ENCODE measurements around the gene HSPA14.

HSPA14 gene, protein sequence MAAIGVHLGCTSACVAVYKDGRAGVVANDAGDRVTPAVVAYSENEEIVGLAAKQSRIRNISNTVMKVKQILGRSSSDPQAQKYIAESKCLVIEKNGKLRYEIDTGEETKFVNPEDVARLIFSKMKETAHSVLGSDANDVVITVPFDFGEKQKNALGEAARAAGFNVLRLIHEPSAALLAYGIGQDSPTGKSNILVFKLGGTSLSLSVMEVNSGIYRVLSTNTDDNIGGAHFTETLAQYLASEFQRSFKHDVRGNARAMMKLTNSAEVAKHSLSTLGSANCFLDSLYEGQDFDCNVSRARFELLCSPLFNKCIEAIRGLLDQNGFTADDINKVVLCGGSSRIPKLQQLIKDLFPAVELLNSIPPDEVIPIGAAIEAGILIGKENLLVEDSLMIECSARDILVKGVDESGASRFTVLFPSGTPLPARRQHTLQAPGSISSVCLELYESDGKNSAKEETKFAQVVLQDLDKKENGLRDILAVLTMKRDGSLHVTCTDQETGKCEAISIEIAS

DNA sequence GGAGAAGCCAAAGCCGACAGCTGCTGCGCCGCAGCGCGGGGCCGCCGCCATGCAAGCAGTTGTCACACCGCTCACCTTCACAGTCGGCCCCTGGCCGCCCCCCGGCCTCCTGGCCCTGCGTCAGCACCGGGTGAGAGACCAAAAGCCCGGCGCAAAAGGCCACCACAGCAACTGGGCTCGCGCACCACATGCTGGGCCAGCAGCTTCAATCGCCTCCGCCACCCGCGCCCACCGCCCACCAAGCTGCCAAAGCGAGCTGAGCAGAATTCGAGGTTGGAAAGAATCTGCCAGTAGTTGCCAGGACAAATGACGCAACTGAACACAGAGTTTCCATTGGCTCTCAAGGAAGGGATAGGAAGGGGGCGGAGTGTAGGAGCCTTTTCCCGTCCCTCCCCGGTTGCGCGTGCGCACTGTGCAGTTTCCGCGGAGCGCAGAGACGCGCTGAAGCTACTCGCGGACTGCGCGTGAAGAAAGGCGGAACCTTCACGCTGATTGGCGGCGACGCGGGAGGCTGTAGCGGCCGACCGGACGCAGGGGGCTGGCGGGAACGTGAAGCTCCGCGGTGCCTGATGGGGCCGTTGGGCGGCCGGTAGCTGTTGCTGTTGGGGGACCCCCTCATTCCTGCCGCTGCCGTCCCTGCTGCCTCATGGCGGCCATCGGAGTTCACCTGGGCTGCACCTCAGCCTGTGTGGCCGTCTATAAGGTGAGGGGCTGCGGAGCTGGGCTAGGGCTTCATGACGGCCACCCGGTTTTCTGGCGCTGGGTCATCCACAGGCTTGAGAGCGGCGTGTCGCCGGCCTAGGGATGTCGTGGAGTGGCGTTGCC, at the start of gene HSPA14, which contains the start of the genes CDNF and MSANTD7:
Gene HSPA14 (plus strand): TSS at position 550 of the 825 bp plus-strand sequence. CDS start 97 bp downstream, at position 647.
Gene CDNF (minus strand): TSS at position 281 of the 825 bp plus-strand sequence. CDS start 91 bp downstream, at position 190.
Gene MSANTD7 (plus strand): TSS at position 550 of the 825 bp plus-strand sequence. CDS start 3,979 bp downstream, outside the sequence.
- peak; percentile 97 for DNase-seq (ENCODE audit: low read depth)
- TF ChIP-seq MYC (IDR thresholded peaks at IDR 0.05; ENCODE audit: low read depth, low read length) (peak; percentile 23; the same call in 1 of the 2 replicates), POLR2A (IDR thresholded peaks at IDR 0.05; ENCODE audit: extremely low read depth, insufficient read length) (peak; percentile 71)
- TF ChIP-seq, protein P1, sequence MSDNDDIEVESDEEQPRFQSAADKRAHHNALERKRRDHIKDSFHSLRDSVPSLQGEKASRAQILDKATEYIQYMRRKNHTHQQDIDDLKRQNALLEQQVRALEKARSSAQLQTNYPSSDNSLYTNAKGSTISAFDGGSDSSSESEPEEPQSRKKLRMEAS (IDR thresholded peaks at IDR 0.05; ENCODE audit: low read depth, low read length): no peak; the same call in none of the 2 replicates
- TF ChIP-seq, protein P2, sequence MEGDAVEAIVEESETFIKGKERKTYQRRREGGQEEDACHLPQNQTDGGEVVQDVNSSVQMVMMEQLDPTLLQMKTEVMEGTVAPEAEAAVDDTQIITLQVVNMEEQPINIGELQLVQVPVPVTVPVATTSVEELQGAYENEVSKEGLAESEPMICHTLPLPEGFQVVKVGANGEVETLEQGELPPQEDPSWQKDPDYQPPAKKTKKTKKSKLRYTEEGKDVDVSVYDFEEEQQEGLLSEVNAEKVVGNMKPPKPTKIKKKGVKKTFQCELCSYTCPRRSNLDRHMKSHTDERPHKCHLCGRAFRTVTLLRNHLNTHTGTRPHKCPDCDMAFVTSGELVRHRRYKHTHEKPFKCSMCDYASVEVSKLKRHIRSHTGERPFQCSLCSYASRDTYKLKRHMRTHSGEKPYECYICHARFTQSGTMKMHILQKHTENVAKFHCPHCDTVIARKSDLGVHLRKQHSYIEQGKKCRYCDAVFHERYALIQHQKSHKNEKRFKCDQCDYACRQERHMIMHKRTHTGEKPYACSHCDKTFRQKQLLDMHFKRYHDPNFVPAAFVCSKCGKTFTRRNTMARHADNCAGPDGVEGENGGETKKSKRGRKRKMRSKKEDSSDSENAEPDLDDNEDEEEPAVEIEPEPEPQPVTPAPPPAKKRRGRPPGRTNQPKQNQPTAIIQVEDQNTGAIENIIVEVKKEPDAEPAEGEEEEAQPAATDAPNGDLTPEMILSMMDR (IDR thresholded peaks at IDR 0.05; ENCODE audit: low read depth, low read length): no peak
- peak within 1 kb of the TSS; percentile 83 for H3K4me3 ChIP-seq (ENCODE audit: low read depth, low read length)

DNA sequence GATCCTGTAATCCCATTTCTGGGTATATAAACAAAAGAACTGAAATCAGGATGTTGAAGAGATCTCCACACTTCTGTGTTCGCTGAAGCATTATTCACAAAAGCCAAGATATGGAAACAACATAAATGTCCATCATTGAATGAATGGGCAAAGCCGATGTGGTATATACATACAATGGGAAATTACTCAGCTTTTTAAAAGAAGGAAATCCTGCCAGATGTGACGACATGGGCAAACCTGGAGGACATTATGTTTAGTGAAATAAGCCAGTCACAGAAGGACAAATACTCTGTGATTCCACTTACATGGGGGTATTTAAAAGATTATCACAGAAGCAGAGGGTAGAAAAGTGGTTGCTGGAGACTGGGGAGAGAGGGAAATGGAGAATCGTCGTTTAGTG, 39.5 kb upstream of the HSPA14 start:
- DNase-seq (ENCODE audit: low read depth): no peak
- no peak for TF ChIP-seq MYC (IDR thresholded peaks at IDR 0.05; ENCODE audit: low read depth, low read length)

DNA sequence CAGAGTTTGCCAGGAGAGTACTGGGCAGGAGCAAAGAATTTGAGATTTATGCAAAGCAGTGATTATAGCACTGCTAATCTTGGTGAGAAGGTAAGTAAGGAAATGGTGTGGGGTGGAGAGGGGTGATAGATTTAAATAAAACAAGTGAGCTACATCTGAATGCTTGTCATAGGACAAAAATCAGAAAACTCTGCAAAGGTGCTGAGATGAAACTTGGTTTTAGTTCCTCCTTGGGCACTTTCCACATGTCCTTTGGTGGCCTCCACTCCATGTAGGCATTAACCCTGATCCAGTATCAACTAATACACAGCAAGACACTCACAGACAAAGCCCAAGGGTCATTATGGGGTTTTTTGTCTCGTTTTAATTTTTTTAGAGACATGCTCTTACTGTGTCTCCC, 37.7 kb upstream of the HSPA14 start:
- no peak for DNase-seq (ENCODE audit: low read depth)
- TF ChIP-seq POLR2A (IDR thresholded peaks at IDR 0.05; ENCODE audit: extremely low read depth, insufficient read length): no peak
- TF ChIP-seq, protein P2 (IDR thresholded peaks at IDR 0.05; ENCODE audit: low read depth, low read length): no peak
- no peak for TF ChIP-seq MYC (IDR thresholded peaks at IDR 0.05; ENCODE audit: low read depth, low read length)
- TF ChIP-seq, protein P1 (IDR thresholded peaks at IDR 0.05; ENCODE audit: low read depth, low read length): no peak
- no peak overlapping the region for H3K4me3 ChIP-seq (ENCODE audit: low read depth, low read length)

More for the DNA sequence above, 39.5 kb upstream of the HSPA14 start:
- H3K4me3 ChIP-seq (ENCODE audit: low read depth, low read length): no peak overlapping the region

DNA sequence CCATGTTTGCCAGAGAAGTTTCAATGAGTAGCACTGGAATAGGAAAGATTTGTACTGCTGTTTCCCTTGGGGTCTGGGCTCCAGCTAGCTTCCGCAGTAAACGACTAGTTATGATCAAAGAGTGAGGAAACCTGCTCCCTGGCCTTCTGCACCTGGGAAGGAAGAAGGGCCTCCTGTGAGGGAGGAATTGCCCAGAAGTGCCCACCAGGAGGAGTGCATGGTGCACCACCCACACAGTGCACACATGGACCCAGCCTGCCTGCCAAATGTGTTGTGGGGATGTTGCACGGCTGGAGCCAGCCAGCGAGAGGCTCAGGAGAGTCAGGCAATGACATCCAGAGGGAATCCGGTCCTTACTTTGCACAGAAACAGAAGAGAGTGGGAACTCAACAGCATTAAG, 36.4 kb upstream of the HSPA14 start:
- no peak overlapping the region for H3K4me3 ChIP-seq (ENCODE audit: low read depth, low read length)
- DNase-seq (ENCODE audit: low read depth): no peak
- TF ChIP-seq, protein P2 (IDR thresholded peaks at IDR 0.05; ENCODE audit: low read depth, low read length): no peak
- TF ChIP-seq POLR2A (IDR thresholded peaks at IDR 0.05; ENCODE audit: extremely low read depth, insufficient read length) (no peak), MYC (IDR thresholded peaks at IDR 0.05; ENCODE audit: low read depth, low read length) (no peak)
- TF ChIP-seq, protein P1 (IDR thresholded peaks at IDR 0.05; ENCODE audit: low read depth, low read length): no peak

DNA sequence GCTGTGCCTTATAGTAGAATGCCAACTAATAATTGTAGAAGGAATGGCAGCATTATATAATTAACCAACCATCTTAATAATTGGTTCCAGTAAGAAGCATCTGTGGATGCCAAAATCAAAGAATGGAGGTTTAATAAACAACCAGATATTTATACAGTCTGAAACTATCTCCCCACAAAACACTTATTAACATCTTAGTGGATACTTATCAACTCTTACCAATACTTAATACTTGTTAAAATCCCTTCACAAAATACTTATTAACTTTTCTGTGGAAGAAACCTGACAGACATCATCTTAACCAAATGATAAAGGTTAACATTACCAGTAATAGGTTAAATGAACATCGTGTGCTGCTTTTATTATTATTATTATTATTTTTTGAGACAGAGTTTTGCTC, 34.3 kb upstream of the HSPA14 start:
- DNase-seq (ENCODE audit: low read depth): no peak
- H3K4me3 ChIP-seq (ENCODE audit: low read depth, low read length): no peak overlapping the region
- TF ChIP-seq MYC (IDR thresholded peaks at IDR 0.05; ENCODE audit: low read depth, low read length): no peak
- TF ChIP-seq, protein P2 (IDR thresholded peaks at IDR 0.05; ENCODE audit: low read depth, low read length): no peak

DNA sequence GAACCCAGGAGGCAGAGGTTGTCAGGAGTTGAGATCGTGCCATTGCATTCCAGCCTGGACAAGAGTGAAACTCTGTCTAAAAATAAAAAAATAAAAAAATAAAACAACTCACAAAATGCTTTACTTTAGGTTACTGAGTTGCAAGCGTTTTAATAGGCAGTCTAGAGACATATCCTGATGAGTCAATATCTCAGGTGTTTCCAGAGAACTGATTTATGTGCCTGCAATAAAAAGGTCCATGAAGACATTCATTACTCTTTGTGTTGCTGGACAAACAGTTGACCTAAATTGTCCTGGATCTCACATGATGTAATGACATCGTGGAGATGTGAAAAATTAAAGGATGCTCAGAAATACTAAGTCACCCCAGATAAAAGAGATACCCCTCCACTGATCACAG, 31.8 kb upstream of the HSPA14 start:
- no peak for DNase-seq (ENCODE audit: low read depth)
- H3K4me3 ChIP-seq (ENCODE audit: low read depth, low read length): no peak overlapping the region
- TF ChIP-seq, protein P1 (IDR thresholded peaks at IDR 0.05; ENCODE audit: low read depth, low read length): no peak
- TF ChIP-seq, protein P2 (IDR thresholded peaks at IDR 0.05; ENCODE audit: low read depth, low read length): no peak
- TF ChIP-seq MYC (IDR thresholded peaks at IDR 0.05; ENCODE audit: low read depth, low read length): no peak
- TF ChIP-seq POLR2A (IDR thresholded peaks at IDR 0.05; ENCODE audit: extremely low read depth, insufficient read length): no peak
